Brain microvascular endothelial cell (primary cell): Measurements from ENCODE around the gene AP3B1.
"Not testable (repeated sequence)": the region's sequence is repeated elsewhere in the genome, so short reads cannot be mapped to it uniquely, and the experiment has no call there.

Experiments
- DNase-seq: peaks from one replicate; pipeline ENCODE4 v3.0.0-alpha.2; 2020
- H3K27ac ChIP-seq: fragments of 250-450 bp; sonication (Bioruptor Pico); 2 replicates; pipeline ENCODE4 v1.5.1; 2020; ENCODE audit warnings: mild to moderate bottlenecking, moderate library complexity
- H3K27me3 ChIP-seq: fragments of 250-450 bp; sonication (Bioruptor Pico); replicated peaks from 2 replicates; pipeline ENCODE4 v1.5.1; 2020; ENCODE audit warnings: mild to moderate bottlenecking
- H3K36me3 ChIP-seq: fragments of 250-450 bp; sonication (Bioruptor Pico); replicated peaks from 2 replicates; pipeline ENCODE4 v1.5.1; 2020; ENCODE audit warnings: mild to moderate bottlenecking
- H3K4me3 ChIP-seq: 2 replicates; pipeline ENCODE4 v1.5.1; 2011; ENCODE audit warnings: low read depth, mild to moderate bottlenecking, control low read depth, low read length, moderate library complexity
- CTCF ChIP-seq: IDR thresholded peaks from 2 replicates; pipeline ENCODE4 v1.5.1; 2011; ENCODE audit warnings: low read depth, mild to moderate bottlenecking, moderate library complexity, low read length, control low read depth, inconsistent platforms; ENCODE audit errors: missing control alignments
- in situ Hi-C: cut with HindIII; loops from 2 replicates; pipeline ENCODE4 v1.10.0; 2017; ENCODE audit warnings: low sequenced_read_pairs, low pct_ligation_motif_present

The AP3B1 gene

GRCh38 chr5:78213799-78214198, 80.7 kb downstream of the AP3B1 start:
- no peaks in the 10 kb centered on the region for H3K36me3 ChIP-seq
- in situ Hi-C loops: no loop called here
- H3K27ac ChIP-seq: no peak overlapping the region
- DNase-seq: no peak
- H3K4me3 ChIP-seq: no peak overlapping the region
- H3K27me3 ChIP-seq: no peaks in the 10 kb centered on the region
- TF ChIP-seq CTCF: no peak

GRCh38 chr5:78211052-78211451, 83.4 kb downstream of the AP3B1 start:
- no peak overlapping the region for H3K27ac ChIP-seq
- DNase-seq: no peak
- in situ Hi-C loops: no loop called here
- H3K27me3 ChIP-seq: no peaks in the 10 kb centered on the region
- H3K4me3 ChIP-seq: no peak overlapping the region
- H3K36me3 ChIP-seq: no peaks in the 10 kb centered on the region
- TF ChIP-seq CTCF: no peak

GRCh38 chr5:78204241-78204640, 90.3 kb downstream of the AP3B1 start:
- no peak overlapping the region for H3K4me3 ChIP-seq
- no peaks in the 10 kb centered on the region for H3K27me3 ChIP-seq
- no peak overlapping the region for H3K27ac ChIP-seq
- DNase-seq: no peak
- no peak for TF ChIP-seq CTCF
- in situ Hi-C loops: no loop called here
- H3K36me3 ChIP-seq: no peaks in the 10 kb centered on the region

- TF ChIP-seq CTCF: no peak
- Histone ChIP-seq H3K27me3 (no peaks in the 10 kb centered on the region), H3K27ac (no peak overlapping the region), H3K4me3 (no peak overlapping the region), H3K36me3 (no peaks in the 10 kb centered on the region)
- DNase-seq: no peak
- in situ Hi-C loops: no loop called here
These were observed 90.7 kb downstream of the AP3B1 start for GRCh38 chr5:78203815-78204214.

GRCh38 chr5:78190402-78190801, 104.1 kb downstream of the AP3B1 start:
- in situ Hi-C loops: no loop called here
- TF ChIP-seq CTCF: no peak
- Histone ChIP-seq H3K27ac (no peak overlapping the region), H3K36me3 (peaks cover 3% of the 10 kb centered on the region), H3K4me3 (no peak overlapping the region), H3K27me3 (no peaks in the 10 kb centered on the region)
- DNase-seq: no peak

- H3K36me3 ChIP-seq, H3K27ac ChIP-seq, H3K27me3 ChIP-seq, DNase-seq, in situ Hi-C loops, H3K4me3 ChIP-seq: not testable (repeated sequence)
These were observed 105.8 kb downstream of the AP3B1 start for GRCh38 chr5:78188681-78189080.

GRCh38 chr5:78187172-78187571, 107.3 kb downstream of the AP3B1 start:
- no peaks in the 10 kb centered on the region for H3K27me3 ChIP-seq
- no peak for DNase-seq
- TF ChIP-seq CTCF: no peak
- H3K4me3 ChIP-seq: no peak overlapping the region
- in situ Hi-C loops: no loop called here
- no peak overlapping the region for H3K27ac ChIP-seq
- peaks cover 3% of the 10 kb centered on the region for H3K36me3 ChIP-seq
